ENCODE results near the gene PIAS2. TPM values are rescaled to one million over a fixed set of nuclear protein-coding genes. Genes with fewer than 3 reads are reported as not detected.

PIAS2 gene
- total RNA-seq, 1 donor from 2014 or later: 24.5 TPM

DNA sequence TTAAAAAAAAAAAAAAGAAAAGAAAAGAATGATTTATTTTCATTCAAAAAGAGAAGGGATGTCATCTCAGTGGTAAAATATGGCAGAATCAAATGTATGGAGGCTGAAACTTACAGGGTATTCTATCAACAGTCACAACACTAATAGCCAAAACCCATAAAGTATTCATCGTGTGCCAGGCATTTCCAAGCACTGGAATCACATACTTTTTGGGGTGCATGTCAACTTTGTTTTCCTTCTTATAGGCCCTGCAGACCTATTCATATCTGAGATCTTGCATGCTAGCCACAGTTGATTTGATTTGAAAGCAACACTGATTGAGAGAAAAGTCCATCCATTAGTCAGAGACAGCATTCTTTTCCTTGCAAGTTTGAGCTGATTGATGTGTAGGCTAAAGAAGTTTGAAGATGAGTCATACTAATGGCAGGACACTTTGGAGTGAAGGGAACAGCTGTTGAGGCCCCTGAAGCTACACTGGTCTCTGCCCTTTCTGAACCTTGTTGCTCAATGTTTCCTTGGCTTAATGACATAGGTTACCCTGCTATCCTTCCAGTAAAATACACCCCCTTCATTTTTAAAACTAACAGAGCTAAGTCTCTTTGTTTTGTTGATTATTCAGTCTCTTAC lies 22.1 kb upstream of the PIAS2 start:
- TF ChIP-seq, protein P1, sequence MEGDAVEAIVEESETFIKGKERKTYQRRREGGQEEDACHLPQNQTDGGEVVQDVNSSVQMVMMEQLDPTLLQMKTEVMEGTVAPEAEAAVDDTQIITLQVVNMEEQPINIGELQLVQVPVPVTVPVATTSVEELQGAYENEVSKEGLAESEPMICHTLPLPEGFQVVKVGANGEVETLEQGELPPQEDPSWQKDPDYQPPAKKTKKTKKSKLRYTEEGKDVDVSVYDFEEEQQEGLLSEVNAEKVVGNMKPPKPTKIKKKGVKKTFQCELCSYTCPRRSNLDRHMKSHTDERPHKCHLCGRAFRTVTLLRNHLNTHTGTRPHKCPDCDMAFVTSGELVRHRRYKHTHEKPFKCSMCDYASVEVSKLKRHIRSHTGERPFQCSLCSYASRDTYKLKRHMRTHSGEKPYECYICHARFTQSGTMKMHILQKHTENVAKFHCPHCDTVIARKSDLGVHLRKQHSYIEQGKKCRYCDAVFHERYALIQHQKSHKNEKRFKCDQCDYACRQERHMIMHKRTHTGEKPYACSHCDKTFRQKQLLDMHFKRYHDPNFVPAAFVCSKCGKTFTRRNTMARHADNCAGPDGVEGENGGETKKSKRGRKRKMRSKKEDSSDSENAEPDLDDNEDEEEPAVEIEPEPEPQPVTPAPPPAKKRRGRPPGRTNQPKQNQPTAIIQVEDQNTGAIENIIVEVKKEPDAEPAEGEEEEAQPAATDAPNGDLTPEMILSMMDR (IDR thresholded peaks at IDR 0.05; ENCODE audit: partially characterized antibody, unreplicated experiment): no peak
- DNase-seq: no peak
- no peaks in the 10 kb centered on the region for H3K36me3 Mint-ChIP-seq (ENCODE audit: unreplicated experiment)
- no peak overlapping the region for H3K4me3 Mint-ChIP-seq (ENCODE audit: unreplicated experiment)
- H3K27me3 Mint-ChIP-seq (ENCODE audit: unreplicated experiment): no peaks in the 10 kb centered on the region
- H3K4me1 Mint-ChIP-seq (ENCODE audit: low read depth, unreplicated experiment): no peaks in the 10 kb centered on the region
- H3K27ac Mint-ChIP-seq (ENCODE audit: unreplicated experiment): no peak overlapping the region
- H3K9me3 Mint-ChIP-seq (ENCODE audit: unreplicated experiment): no peaks in the 10 kb centered on the region

DNA sequence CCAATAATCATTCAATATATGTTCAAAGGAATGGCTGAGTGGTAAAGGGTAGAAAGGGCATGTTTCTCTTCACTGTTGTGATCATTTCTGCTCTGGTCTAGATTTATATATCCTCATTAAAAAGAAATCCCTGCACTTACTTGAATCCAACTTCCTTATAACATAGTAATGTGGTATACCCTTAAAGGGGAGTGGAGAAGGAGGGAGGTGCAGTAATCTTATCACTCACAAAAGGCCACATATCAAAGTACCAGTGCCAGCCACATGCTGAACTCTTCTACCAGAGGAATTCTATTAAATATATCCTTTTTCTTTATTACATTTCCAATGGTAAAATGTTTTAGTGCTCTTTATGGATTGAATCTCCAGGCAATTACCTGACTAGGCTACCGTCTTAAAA lies 3.3 kb upstream of the PIAS2 start:
- Mint-ChIP-seq H3K4me1 (ENCODE audit: low read depth, unreplicated experiment) (peaks cover 6% of the 10 kb centered on the region), H3K9me3 (ENCODE audit: unreplicated experiment) (peaks cover 4% of the 10 kb centered on the region), H3K4me3 (ENCODE audit: unreplicated experiment) (no peak overlapping the region), H3K36me3 (ENCODE audit: unreplicated experiment) (no peaks in the 10 kb centered on the region), H3K27ac (ENCODE audit: unreplicated experiment) (no peak overlapping the region), H3K27me3 (ENCODE audit: unreplicated experiment) (peaks cover 2% of the 10 kb centered on the region)
- TF ChIP-seq, protein P1 (IDR thresholded peaks at IDR 0.05; ENCODE audit: partially characterized antibody, unreplicated experiment): no peak
- DNase-seq: no peak

DNA sequence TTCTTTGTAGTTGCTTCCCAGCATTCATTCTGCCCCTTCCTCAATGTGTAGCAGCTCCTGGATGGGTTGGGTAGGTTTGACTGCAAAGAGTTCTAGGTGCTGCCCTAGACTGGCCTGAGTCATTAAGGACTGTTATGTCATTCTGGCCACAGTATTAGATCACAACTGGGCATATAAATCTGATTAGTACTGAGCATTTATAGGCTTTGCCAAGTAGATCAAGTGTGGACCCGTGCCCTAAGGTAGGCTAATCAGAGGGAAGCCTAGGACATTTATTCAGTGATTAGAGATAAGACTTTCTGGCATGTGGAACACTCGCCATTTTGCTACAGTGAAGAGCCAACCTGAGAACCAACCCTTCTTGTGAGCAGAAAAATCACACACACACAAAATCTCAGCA lies 2.8 kb upstream of the PIAS2 start:
- H3K4me1 Mint-ChIP-seq (ENCODE audit: low read depth, unreplicated experiment): peaks cover 6% of the 10 kb centered on the region
- peaks cover 4% of the 10 kb centered on the region for H3K9me3 Mint-ChIP-seq (ENCODE audit: unreplicated experiment)
- H3K4me3 Mint-ChIP-seq (ENCODE audit: unreplicated experiment): no peak overlapping the region
- TF ChIP-seq, protein P1 (IDR thresholded peaks at IDR 0.05; ENCODE audit: partially characterized antibody, unreplicated experiment): no peak
- DNase-seq: no peak
- H3K36me3 Mint-ChIP-seq (ENCODE audit: unreplicated experiment): no peaks in the 10 kb centered on the region
- peaks cover 2% of the 10 kb centered on the region for H3K27me3 Mint-ChIP-seq (ENCODE audit: unreplicated experiment)
- H3K27ac Mint-ChIP-seq (ENCODE audit: unreplicated experiment): no peak overlapping the region

DNA sequence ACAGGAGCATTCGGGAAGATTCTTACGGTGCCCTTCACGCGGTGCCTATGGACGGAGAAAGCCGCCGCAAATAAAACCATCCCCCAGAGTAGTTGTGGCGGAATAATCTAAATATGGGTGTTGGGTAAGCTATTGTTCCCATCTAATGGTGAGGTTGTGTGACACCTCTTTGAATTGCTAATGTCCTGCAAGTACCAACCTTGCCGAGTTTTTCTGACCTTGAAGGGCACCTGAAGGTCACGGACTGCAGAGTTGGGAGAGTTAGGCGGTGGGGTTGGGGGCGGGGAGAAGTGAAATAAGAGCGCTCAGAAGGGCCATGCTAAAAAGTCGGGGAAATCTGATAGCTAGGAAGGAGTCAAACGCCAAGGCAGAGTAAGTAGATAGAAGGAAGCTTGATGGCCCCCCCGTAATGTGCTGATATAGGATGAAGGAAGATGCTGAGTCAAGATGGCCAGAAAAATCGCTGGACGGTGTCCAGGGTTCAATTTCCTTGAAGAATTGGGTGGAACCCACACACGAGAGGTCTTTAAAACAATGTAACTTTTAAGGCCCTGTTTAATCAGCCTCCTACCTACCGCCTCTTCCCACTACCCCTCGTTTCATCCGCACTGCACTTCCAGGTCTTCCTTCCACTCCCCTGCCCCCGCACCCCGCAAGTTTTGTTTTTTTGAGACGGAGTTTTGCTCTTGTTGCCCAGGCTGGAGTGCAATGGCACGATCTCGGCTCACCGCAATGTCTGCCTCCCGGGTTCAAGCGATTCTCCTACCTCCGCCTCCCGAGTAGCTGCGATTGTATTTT lies 695 bp upstream of the PIAS2 start:
- DNase-seq: no peak
- Mint-ChIP-seq H3K9me3 (ENCODE audit: unreplicated experiment) (peaks cover 4% of the 10 kb centered on the region), H3K4me1 (ENCODE audit: low read depth, unreplicated experiment) (peaks cover 6% of the 10 kb centered on the region)

More for the DNA sequence above, 695 bp upstream of the PIAS2 start:
- H3K4me3 Mint-ChIP-seq (ENCODE audit: unreplicated experiment): peak overlapping the region; percentile 82
- H3K27ac Mint-ChIP-seq (ENCODE audit: unreplicated experiment): peak overlapping the region; percentile 1
- H3K27me3 Mint-ChIP-seq (ENCODE audit: unreplicated experiment): peaks cover 2% of the 10 kb centered on the region
- no peaks in the 10 kb centered on the region for H3K36me3 Mint-ChIP-seq (ENCODE audit: unreplicated experiment)
- TF ChIP-seq, protein P1 (IDR thresholded peaks at IDR 0.05; ENCODE audit: partially characterized antibody, unreplicated experiment): no peak

Data from glutamatergic neuron (in vitro differentiated cells).